Stimulated activated naive CD4-positive, alpha-beta T cell (primary cell): ENCODE measurements around the gene RNF224.
A peak's percentile ranks its signal among the peaks of the same experiment; 100 is the strongest.
"Not testable (repeated sequence)": the region's sequence is repeated elsewhere in the genome, so short reads cannot be mapped to it uniquely, and the experiment has no call there.

Experiments
- DNase-seq, 6 experiments: peaks; one replicate each; lab custom pipeline; 2025; lab: John Stamatoyannopoulos, UW

Gene RNF224

DNA sequence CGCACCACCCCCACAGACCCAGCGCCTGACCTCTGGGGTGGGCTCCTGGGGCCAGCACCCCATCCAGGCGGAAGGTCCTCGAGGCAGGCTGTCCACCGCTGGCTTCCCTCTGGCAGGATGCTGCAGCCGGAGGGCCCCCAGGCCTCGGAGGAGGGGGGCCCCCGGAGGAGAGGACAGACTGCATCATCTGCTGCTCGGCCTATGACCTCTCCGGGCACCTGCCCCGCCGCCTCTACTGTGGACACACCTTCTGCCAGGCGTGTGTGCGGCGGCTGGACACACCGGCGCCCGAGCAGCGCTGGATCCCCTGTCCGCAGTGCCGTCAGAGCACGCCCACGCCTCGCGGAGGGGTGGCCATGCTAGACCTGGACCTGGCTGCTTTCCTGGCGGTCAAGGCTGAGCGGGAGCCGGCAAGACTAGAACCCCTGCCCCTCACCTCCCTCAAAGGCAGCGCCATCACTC is 1.2 kb downstream of the RNF224 start:
- DNase-seq = no peak

DNA sequence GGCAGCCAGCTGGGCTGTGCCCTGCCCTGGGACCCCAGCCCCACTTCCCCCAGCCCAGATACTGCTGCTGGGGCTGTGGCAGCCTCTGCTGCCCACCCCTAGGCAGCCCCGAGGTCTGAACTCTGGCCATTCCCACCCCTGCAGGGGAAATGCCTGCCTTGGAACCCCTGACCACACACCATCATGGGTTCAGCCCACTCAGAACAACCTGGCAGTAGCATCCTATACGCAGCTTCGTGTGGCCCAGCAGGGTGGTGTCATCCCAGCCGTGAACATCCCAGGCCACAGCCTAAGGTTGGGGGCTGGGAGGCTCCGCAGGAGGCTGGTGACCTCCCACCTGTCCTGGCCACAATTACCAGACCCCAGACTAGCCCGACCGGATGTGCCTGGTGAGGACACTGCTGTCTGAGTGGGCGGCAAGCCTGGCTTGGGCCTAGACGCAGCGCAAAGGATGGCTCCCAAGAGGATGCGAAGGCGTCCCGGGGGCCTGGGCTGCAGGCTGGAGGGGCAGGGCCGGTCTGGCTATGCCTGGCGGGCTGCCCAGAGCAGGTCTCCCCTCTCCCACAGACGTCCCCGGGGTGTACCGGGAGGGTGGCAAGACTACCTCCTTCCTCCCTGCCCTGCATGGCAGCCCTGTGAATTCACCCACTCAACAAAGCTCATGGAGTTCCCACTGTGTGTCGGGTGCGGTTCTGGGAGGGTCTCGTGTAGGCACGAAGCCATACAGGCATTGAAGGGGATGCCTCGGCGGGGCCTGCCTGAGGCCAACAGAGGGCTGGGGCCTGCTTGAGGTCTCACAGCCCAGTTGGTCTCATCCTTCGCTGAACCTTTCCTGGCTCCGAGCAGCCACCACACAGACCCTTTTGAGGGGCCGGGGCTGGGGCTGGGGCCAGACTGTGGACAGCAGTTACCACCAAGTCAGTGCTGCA is 1.9 kb downstream of the RNF224 start:
- DNase-seq = no peak

DNA sequence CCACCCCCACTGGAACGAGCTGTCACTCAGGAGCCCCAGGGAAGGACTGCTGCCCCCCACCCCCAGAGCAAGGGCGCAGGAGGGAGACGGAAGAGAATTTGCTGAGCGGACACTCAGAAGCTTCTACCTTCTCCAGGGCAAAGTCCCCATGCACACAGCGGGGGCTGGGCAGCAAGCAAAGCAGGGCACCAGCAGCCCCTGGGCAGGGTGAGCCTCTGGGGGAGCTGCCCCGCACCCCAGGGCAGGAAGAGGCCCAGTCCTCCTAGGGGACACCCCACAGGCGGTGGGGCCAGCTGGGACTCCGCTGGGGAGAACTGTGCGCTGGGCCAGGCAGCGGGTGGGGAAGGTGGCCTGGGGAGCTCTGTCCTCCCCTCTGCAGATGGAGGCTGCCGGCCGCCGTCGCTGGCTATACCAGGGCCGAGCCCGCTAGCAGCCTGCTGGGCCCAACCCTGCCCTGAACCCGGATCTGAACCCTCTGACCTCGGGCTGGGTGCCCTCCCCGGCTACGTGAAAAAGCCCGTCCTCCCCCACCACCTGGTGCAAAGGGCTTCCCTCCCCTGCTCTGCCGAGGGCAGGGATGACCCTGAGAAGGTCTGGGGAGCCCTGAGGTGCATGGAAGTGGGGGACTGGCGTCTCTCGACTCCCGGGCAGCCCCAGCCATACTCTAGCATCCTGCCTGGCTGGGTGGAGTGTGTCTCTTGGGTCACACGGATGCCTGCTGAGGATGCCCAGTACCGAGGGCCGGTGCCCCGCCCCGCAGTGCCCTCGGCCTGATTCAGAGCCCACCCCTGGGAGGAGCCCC is 2.8 kb downstream of the RNF224 start:
- no peak for DNase-seq

DNA sequence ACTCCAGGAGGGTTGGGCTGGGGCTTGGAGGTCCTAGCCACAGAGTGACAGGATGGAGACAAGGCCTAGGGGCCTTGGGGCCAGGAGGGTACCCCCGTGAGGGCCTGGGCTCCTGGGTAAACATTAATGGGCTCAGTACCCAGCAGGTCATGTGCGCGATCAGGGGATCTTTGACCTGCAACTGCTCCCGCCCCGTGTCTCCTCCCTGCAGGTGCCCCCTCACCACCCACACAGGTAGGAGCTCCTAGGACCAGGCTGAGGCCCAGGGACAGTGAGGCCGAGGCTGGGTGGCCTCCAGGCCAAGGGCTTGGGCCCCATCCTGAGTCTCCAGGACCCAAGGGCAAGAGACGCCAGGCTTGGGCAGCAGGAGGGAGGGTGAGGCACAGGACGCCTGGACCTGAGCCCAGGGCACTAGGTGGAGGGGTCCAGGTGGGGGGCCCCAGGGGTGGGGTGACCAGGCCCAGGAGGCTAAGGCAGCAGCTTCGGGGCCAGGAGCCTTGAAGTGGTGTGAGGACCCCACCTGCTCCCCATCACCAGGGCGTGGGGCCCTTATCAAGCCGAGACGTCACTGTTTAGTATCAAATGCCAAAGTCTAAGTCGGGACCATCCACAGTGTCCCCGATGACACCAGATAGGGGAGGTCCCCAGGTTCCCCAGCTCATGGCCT is 3.5 kb downstream of the RNF224 start, which contains the start of gene SLC34A3:
Gene SLC34A3, plus strand, starts transcription at position 197 of the 667 bp plus-strand sequence. CDS start 802 bp downstream, outside the sequence.
- DNase-seq = no peak

DNA sequence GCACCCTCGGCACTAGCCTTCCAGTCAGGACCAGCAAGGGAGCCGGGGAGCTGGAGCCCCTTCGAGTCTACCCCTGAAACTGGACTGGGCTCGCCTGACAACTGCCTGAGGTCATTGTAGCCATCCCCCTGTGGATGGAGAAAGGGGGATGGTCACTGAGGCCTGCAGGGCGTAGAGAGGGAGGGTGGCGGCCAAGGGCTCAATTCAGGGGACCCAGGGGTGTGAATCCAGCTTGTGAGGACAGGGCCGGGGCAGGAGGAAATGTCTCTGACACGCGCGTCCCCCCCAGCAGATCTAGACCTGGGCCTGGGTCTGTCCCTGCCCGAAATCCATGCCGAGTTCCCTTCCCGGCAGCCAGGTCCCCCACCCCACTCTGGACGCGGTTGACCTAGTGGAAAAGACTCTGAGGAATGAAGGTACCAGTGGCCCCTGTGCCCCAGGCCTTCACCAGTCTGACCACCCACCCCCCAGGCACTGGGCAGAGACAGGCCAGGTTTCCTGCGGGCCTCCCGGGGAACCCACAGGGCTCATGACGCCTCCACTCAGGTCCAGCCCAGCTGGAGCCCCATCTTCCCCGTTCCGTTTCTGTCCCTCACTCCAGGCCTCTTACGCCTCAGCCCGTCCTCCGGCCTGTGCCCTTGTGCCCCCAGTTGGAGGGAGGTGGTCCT is 4.2 kb downstream of the RNF224 start:
- DNase-seq = no peak

DNA sequence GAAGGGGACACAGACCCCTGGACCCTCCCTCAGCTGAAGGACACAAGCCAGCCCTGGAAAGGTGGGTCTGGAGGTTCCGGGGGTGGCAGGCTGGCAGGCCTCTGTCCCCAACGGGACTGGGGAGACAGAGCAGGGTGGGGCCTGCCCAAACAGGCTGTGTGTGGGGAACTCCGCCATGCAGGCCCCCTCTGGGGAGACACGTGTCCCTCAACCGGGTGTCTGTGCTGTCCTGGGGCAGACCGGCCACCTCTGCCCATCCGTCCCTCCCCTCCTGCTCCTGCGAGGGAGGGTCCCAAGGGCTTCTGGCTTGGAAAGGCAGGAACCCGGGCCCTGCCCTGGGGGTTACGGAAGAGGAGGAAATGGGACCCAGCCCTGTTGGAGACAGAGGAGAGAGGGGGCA is 4.8 kb downstream of the RNF224 start:
- no peak for DNase-seq

DNA sequence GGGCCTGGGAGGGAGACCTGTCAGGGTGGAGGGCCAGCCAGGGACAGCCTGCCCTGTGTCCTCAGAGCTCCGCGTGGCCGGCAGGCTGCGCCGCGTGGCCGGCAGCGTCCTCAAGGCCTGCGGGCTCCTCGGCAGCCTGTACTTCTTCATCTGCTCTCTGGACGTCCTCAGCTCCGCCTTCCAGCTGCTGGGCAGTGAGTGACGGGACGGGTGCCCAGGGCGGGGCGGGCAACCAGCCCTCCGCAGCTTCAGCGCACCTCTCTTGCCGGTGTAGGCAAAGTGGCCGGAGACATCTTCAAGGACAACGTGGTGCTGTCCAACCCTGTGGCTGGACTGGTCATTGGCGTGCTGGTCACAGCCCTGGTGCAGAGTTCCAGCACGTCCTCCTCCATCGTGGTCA is 5.2 kb downstream of the RNF224 start:
- DNase-seq = no peak

DNA sequence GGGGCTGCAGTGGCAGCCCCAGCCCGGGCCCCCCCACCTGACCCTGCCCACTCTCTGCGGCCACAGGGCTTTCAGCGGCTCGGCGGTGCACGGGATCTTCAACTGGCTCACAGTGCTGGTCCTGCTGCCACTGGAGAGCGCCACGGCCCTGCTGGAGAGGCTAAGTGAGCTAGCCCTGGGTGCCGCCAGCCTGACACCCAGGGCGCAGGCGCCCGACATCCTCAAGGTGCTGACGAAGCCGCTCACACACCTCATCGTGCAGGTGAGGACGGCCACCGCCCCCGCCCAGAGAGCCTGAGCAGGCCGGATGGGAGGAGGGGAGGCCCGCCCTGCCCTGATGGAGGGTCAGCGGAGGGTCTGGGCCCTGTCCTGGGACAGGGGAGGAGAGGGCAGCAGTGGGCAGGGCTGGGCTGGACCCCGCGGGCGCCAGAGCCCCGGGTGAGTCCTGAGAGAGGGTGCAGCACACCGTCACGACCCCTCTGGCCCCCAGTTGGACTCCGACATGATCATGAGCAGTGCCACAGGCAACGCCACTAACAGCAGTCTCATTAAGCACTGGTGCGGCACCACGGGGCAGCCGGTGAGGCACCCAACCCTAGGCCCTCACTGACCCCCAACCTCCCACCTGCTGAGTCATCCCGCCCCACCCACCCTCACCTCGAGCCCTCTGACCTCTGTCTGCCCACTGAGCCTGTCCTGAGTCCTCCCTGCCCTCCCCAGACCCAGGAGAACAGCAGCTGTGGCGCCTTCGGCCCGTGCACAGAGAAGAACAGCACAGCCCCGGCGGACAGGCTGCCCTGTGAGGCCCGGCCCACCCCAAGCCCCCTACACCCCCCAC is 6.1 kb downstream of the RNF224 start:
- DNase-seq = no peak

DNA sequence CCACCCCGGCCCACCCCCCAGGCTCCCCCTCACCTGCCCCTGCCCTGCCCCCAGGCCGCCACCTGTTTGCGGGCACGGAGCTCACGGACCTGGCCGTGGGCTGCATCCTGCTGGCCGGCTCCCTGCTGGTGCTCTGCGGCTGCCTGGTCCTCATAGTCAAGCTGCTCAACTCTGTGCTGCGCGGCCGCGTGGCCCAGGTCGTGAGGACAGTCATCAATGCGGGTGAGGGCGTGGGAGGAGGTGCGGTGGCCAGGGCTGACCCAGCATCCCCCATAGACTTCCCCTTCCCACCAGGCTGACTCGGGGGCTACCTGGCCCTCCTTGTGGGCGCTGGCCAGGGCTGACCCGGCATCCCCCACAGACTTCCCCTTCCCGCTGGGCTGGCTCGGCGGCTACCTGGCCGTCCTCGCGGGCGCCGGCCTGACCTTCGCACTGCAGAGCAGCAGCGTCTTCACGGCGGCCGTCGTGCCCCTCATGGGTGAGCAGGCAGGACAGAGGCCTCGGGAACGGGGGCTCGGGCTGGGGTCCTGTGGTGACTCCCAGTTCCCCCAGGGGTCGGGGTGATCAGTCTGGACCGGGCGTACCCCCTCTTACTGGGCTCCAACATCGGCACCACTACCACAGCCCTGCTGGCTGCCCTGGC is 6.9 kb downstream of the RNF224 start:
- no peak for DNase-seq

DNA sequence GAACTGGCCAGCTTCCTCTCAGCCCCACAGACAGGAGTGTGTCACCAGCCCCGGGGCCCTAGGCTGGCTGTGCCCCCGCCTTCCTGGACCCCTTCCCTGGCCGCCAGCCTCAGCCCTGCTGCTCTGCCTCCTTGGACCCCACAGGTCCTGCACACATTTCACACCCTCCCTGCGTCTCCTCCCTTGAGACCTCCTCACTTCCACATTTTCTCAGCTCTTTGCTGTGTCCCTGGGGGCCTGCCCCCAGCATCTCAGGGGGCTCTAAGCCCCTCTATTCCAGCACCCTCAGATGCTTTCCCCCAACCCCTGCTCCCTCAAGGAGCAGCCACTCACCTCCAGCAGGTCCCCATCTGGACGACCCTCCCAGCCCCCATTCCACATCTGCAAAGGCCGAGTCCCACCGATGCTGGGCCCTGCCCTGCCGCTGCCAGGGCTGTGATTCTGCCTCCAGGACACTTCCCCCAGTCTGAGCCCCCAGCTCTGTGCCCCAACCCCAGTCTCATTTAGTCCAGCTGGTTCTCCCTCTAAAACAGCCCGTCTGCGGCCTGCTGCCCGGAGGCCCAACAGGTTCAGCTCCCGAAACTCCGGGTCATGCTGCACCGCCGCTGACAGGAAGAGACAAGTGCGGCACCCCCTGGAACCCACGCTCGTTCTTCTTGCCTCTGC is 7.6 kb downstream of the RNF224 start:
- DNase-seq = no peak

DNA sequence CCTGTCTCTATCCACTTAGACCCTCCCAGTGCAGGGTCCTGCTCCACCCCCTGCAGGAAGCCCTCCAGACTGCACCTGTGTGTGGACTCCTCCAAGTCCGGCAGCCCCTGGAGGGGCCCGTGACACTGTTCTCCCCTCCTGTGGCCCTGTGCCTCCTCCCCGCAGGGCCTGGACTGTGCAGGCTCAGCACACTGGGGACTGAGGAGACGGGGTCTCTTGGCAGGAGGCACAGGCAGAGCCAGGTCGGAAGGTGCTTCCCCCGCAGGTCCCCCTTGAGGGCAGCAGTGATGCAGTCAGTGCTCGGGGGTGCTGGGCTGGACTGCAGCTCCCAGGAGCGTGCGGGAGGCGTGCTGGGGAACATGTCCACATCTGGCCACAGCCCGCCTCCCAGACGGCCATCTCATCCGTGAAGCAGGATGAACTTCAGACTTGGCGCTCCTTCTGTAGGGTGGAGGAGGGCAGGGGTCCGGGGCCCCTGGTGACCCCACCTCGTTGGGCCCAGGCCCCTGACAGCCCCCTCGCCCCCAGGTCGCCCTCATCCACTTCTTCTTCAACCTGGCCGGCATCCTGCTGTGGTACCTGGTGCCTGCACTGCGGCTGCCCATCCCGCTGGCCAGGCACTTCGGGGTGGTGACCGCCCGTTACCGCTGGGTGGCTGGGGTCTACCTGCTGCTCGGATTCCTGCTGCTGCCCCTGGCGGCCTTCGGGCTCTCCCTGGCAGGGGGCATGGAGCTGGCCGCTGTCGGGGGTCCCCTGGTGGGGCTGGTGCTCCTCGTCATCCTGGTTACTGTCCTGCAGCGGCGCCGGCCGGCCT is 8.3 kb downstream of the RNF224 start:
- DNase-seq = no peak

DNA sequence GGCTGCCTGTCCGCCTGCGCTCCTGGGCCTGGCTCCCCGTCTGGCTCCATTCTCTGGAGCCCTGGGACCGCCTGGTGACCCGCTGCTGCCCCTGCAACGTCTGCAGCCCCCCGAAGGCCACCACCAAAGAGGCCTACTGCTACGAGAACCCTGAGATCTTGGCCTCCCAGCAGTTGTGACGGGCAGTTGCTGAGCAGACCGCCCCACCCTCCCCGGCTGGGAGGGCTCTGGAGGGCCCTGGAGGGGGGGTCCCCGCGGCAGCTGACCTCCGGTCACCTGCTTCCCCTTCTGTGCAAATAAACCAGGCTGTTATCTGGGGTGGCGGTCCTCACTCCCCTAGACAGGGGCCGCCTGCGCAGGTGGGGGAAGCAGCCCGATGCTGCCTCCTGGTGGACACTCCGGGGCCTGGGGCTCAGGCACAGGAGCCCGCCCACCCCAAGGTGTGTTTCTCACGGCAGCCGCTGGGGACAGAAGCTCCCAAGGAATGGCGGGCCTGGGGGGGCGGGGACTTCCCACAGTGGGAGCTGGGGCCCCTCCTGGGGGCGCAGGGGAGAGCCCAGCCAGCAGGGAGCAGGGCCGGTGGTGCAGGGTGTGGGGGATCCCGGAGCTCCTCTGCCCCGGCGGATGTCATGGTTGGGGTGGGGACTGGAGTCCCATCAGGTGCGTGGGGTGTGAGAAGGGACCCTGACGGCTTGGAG is 9.1 kb downstream of the RNF224 start:
- DNase-seq = peak; percentile 71 to 91 (median 87)

DNA sequence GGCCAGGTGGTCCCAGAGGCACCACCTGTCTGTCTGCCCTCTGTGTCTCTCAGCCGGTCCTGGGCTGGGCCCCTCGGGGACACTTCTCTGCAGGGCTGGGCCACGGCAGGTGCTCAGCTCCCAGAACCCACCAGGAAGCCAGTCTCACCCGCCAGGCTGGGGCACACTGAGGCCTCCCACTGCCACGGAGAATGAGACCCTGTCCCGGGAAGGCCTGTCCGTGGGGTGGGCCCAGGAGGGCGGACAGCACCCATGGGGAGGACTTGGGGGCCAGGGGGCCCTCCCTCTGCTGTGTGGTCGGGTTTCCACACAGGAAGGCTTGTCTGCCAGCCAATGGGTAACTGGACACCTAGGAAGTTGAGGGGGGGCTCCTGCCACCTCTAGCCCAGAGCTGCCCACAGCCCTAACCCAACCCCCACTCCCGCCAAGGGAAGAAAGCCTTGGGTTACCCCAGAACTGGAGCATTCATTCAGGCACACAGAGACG is 9.7 kb downstream of the RNF224 start:
- no peak for DNase-seq

DNA sequence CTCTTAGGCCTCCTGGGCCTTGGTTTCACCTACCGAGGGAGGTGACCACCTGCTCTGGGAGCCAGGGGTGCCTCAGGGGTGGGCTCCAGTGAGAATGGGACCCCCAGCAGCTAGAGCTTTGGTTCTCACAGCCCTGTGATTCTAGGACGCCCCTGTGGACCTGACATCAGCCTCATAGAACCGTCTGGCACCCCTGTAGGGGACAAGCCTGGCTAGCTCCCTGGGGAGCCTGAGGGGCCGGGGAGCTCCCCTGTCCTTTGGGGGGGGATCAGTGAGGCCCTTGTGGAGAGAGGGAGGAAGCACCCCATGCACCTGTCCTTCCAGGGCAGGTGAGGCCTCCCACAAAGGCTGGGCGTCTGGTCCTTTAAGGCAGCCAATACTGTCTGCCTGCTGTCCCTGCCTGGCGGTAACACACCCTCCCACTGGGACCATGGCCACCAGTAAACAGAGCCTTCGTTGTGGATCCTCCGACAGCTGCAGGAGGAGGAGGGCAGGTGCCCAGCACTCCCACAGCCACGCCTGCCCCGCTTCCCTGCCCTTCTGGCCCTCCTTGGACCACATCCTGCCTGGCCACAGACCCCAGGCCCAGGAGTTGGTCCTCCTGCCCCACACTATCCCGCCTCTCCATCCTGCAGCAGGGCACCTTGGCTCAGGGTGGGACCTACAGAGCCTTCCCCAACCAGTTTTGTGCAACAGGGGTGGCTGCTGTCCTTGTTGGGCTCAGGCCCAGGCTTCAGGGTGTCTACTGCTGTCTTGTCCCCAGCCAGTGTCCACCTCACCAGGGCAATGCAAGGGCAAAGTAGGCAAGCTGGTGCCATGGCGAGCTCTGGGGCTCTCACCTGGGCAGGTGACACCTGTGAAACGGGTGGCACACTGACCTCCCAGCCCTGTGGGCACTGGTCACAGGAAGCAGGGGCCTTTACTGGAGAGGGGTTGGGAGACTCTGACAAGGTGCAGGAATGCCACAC is 10.7 kb downstream of the RNF224 start:
- no peak for DNase-seq

DNA sequence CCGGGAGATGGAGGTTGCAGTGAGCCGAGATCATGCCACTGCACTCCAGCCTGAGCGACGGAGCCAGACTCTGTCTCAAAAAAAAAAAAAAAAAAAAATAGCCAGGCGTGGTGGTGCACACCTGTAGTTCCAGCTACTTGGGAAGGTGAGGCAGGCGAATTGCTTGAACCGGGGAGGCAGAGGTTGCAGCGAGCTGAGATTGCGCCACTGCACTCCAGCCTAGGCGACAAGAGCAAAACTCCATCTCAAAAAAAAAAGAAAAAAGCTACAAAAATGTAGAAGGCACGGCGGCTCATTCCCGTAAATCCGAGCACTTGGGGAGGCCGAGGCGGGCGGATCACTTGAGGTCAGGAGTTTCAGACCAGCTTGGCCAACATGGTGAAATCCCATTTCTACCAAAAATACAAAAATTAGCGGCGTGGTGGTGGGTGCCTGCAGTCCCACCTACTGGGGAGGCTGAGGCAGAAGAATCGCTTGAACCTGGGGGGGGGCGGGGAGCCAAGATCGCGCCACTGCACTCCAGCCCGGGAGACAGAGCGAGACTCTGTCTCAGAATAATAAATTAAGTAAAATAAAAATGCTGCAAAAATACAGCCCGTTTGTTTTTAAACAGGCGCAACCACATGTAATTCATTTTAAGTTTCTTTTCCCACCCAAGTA is 12.4 kb downstream of the RNF224 start:
- not testable (repeated sequence) for DNase-seq

DNA sequence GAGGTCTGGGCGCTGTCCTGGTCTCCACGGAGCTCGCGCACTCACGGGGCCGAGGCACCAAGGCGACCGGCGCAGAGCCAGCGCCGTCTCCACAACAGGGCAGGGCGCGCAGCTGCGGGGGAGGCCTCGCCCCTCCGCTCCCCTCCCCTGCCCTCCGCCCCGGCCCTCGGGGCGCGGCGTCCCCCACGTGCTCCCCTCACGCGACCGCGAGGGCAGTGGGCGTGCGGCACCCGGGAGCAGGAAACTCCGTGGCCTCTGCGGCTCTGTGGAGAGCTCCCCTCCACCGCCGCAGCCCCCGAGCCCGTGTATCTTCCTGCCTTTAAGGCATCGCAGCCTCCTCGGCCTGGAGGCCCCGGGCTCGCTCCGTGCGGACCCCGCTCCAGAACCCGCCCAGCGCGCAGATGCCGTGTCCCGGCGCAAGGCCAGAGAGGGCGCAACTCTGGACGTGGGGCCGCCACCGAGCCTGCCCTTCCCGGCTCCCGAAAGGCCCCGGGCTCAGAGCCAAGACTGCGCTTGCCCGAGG is 13.1 kb downstream of the RNF224 start:
- DNase-seq = peak in 4 of 6 experiments; percentile 68 to 83 (median 74)
